Measurements from ENCODE around the gene BRINP3.

GRCh38 chr1:190124068-190124467, 353.6 kb downstream of the BRINP3 start:
- TF ChIP-seq, protein P1, sequence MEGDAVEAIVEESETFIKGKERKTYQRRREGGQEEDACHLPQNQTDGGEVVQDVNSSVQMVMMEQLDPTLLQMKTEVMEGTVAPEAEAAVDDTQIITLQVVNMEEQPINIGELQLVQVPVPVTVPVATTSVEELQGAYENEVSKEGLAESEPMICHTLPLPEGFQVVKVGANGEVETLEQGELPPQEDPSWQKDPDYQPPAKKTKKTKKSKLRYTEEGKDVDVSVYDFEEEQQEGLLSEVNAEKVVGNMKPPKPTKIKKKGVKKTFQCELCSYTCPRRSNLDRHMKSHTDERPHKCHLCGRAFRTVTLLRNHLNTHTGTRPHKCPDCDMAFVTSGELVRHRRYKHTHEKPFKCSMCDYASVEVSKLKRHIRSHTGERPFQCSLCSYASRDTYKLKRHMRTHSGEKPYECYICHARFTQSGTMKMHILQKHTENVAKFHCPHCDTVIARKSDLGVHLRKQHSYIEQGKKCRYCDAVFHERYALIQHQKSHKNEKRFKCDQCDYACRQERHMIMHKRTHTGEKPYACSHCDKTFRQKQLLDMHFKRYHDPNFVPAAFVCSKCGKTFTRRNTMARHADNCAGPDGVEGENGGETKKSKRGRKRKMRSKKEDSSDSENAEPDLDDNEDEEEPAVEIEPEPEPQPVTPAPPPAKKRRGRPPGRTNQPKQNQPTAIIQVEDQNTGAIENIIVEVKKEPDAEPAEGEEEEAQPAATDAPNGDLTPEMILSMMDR (IDR thresholded peaks at IDR 0.05) = no peak
- no peak for TF ChIP-seq POLR2AphosphoS5 (IDR thresholded peaks at IDR 0.05)
- no peak for TF ChIP-seq POLR2A (IDR thresholded peaks at IDR 0.05)
- no peak for TF ChIP-seq EP300 (IDR thresholded peaks at IDR 0.05; ENCODE audit: low read depth)

All from transverse colon (tissue), 4 donors.